ENCODE measurements around the gene CLDND1.

Gene CLDND1

DNA sequence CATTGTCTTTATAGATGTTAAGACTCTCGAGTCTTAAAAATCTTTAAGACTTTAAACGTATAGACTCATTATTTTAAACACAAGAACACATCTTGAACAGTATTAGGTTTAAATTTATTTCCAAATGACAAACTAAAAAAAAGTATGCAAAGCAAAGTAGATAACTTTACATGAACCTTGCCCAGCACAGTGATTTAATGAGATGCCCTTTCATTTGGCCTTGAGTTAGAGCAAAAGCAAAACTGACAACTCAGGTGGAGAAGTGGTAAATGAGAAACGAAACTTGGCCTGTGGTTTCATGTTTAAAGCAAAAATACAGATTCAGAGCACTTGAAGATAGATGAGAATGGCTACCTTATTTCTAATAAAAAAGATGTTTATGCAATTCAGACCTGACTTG lies 17.6 kb upstream of the CLDND1 start:
- TF ChIP-seq, protein P1, sequence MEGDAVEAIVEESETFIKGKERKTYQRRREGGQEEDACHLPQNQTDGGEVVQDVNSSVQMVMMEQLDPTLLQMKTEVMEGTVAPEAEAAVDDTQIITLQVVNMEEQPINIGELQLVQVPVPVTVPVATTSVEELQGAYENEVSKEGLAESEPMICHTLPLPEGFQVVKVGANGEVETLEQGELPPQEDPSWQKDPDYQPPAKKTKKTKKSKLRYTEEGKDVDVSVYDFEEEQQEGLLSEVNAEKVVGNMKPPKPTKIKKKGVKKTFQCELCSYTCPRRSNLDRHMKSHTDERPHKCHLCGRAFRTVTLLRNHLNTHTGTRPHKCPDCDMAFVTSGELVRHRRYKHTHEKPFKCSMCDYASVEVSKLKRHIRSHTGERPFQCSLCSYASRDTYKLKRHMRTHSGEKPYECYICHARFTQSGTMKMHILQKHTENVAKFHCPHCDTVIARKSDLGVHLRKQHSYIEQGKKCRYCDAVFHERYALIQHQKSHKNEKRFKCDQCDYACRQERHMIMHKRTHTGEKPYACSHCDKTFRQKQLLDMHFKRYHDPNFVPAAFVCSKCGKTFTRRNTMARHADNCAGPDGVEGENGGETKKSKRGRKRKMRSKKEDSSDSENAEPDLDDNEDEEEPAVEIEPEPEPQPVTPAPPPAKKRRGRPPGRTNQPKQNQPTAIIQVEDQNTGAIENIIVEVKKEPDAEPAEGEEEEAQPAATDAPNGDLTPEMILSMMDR (IDR thresholded peaks at IDR 0.05; ENCODE audit: low read depth, low read length, missing control alignments) = no peak
- no peak for DNase-seq (ENCODE audit: extremely low read depth, low read depth)
- H3K4me3 ChIP-seq (replicated peaks; ENCODE audit: low read depth, low read length) = no peak overlapping the region

DNA sequence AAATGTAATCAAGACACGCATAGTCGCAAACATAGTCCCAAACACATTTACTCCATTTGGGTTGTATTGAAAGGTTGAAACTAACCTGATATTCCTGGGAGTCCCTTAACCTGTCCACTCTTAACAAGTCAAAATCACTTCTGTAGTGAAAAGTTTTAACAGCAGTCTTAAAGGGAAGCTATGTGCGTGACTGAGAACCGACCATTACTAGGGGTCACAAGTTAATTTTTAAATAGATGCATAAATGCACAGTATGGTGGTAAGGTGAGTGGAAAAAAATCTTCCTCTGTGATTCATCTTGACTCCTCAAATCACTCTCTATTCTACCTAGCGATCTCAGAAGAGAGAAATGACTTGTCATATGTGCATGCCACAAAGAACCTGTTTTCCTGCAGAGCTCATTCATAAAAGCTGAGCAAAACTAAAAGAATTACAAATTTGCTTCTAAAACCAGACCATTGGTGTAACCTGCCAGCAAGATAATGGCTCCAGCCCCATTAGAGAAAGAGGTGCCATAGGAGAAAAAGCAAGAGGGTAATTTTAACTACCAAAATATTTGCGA lies 13.8 kb upstream of the CLDND1 start:
- H3K4me3 ChIP-seq (replicated peaks; ENCODE audit: low read depth, low read length) = no peak overlapping the region

DNA sequence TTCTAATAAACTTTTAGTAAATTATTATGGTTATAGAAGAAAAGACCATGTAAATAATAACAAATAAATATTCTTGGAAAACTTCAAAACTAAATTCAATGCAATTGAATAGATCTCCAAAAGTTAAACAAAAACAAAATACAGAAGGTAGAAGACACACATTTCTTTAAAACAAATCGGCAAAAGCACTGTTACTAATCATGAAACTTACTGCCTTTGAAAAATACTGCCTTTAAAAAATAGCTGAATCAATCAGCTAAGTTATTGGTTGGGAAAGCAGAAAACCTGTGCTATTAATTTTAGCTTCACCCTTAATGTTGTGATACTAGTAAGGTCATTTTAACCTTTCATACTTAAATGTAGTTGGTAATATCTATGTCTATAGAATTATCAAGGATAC lies 12.0 kb upstream of the CLDND1 start:
- no peak overlapping the region for H3K4me3 ChIP-seq (replicated peaks; ENCODE audit: low read depth, low read length)
- DNase-seq (ENCODE audit: extremely low read depth, low read depth) = no peak
- TF ChIP-seq, protein P1 (IDR thresholded peaks at IDR 0.05; ENCODE audit: low read depth, low read length, missing control alignments) = no peak

More for the DNA sequence above, 13.8 kb upstream of the CLDND1 start:
- DNase-seq (ENCODE audit: extremely low read depth, low read depth) = no peak
- TF ChIP-seq, protein P1 (IDR thresholded peaks at IDR 0.05; ENCODE audit: low read depth, low read length, missing control alignments) = no peak

DNA sequence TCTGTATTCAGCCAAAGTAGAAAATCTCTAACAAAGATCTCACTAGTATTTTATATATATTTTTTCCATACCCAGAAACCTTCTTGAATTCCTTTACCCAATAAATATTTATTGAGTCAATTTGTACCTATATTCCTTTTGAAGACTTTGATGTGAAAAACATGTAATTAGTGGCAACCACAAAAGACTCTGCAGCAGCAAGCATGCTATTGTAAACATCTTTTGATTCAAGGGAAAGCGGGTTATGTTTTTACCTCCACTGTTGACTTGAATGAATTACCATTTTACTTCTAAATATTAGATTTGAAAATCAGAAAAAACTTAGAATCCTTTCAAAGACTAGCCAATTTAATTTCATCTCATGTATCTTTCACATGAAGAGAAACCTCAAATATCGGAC lies 11.5 kb upstream of the CLDND1 start:
- H3K4me3 ChIP-seq (replicated peaks; ENCODE audit: low read depth, low read length) = no peak overlapping the region
- TF ChIP-seq, protein P1 (IDR thresholded peaks at IDR 0.05; ENCODE audit: low read depth, low read length, missing control alignments) = no peak
- DNase-seq (ENCODE audit: extremely low read depth, low read depth) = no peak

DNA sequence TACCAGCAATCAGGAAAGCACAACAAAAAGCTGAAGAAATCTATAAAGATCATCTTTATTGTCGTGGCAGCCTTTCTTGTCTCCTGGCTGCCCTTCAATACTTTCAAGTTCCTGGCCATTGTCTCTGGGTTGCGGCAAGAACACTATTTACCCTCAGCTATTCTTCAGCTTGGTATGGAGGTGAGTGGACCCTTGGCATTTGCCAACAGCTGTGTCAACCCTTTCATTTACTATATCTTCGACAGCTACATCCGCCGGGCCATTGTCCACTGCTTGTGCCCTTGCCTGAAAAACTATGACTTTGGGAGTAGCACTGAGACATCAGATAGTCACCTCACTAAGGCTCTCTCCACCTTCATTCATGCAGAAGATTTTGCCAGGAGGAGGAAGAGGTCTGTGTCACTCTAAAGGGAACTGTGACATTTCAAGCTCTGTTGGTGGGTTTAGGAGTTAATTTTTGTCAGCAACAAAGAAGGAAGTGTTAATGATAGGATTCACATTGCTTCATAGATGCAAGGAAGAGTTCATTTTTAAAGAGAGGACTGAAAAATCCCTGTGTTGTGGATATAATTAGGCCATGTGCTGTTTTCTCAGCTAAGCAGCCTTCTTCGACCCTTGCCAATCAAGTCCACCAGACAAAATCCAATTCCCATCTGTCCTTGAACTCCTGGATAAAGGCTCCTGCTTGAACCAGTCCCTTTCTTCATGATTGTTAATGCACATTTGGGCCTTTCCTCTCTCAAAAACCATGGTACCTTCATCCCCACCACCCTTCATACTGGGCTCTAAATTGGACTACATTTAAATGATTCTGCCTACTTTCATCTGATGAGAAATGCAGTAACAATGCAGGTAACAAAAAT lies 10.2 kb upstream of the CLDND1 start:
- no peak for DNase-seq (ENCODE audit: extremely low read depth, low read depth)
- H3K4me3 ChIP-seq (replicated peaks; ENCODE audit: low read depth, low read length) = no peak overlapping the region

DNA sequence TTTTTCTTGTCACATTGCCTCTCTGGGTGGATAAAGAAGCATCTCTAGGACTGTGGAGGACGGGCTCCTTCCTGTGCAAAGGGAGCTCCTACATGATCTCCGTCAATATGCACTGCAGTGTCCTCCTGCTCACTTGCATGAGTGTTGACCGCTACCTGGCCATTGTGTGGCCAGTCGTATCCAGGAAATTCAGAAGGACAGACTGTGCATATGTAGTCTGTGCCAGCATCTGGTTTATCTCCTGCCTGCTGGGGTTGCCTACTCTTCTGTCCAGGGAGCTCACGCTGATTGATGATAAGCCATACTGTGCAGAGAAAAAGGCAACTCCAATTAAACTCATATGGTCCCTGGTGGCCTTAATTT lies 9.6 kb upstream of the CLDND1 start:
- H3K4me3 ChIP-seq (replicated peaks; ENCODE audit: low read depth, low read length) = no peak overlapping the region
- TF ChIP-seq, protein P1 (IDR thresholded peaks at IDR 0.05; ENCODE audit: low read depth, low read length, missing control alignments) = no peak
- DNase-seq (ENCODE audit: extremely low read depth, low read depth) = no peak

More for the DNA sequence above, 10.2 kb upstream of the CLDND1 start:
- TF ChIP-seq, protein P1 (IDR thresholded peaks at IDR 0.05; ENCODE audit: low read depth, low read length, missing control alignments) = no peak
